Spleen (tissue), 7 donors: ENCODE data around the gene IL17F.

Source experiments
- CTCF ChIP-seq, 11 experiments: fragments of 200-600 bp in 7 of 11; fragments of 450-650 bp in 4 of 11; sonication (generic) in 4 of 11; IDR thresholded peaks in 8 of 11; conservative IDR thresholded peaks in 3 of 11; 1 replicate in 7 of 11; 2 replicates in 4 of 11; pipeline versions ENCODE4 v1.4.0 to v1.8.0; 2016 to 2021; ENCODE audit warnings: antibody characterized with exemption in 11 of 11, inconsistent platforms in 4 of 11, mild to moderate bottlenecking in 1 of 11
- POLR2A ChIP-seq, 3 donors: fragments of 450-650 bp; IDR thresholded peaks; one replicate each; pipeline ENCODE4 v1.5.1; 2017; ENCODE audit warnings: antibody characterized with exemption in 3 of 3, mild to moderate bottlenecking in 1 of 3
- POLR2AphosphoS5 ChIP-seq, 3 donors: sonication (generic); formaldehyde crosslinking; IDR thresholded peaks; one replicate each; pipeline ENCODE4 v1.5.1; 2017; ENCODE audit warnings: antibody characterized with exemption in 3 of 3
- donor health status: DM: no; HTN: no; CAD: no; lungs with moderate emphysema.
- donor health status: DM: no; HTN: no; CAD: no.
- donor health status: DM: no; HTN: no; CAD: no.

GRCh38 chr6:52251113-52251512, 6.8 kb upstream of the IL17F start:
- TF ChIP-seq CTCF (IDR thresholded peaks at IDR 0.05 in 8 of 11, conservative IDR thresholded peaks at IDR 0.05 in 3 of 11) (no peak), POLR2A (IDR thresholded peaks at IDR 0.05) (no peak), POLR2AphosphoS5 (IDR thresholded peaks at IDR 0.05) (no peak)
